Coronary artery (tissue), 2 donors: Measurements from ENCODE around the gene NRG2.

Experiments used
- DNase-seq: peaks from one replicate; pipeline ENCODE4 v3.0.0-alpha.2; 2017; ENCODE audit warnings: low spot score
- H3K27ac ChIP-seq, 2 donors: fragments of 200-600 bp; sonication (generic); one replicate each; pipeline ENCODE4 v1.5.1; 2016 to 2019
- H3K4me3 ChIP-seq: fragments of 200-600 bp; sonication (generic); 2 replicates; pipeline ENCODE4 v1.5.1; 2016; ENCODE audit warnings: mild to moderate bottlenecking, moderate library complexity
- TF ChIP-seq, protein P1 (sequence below): fragments of 200-600 bp; sonication (generic); IDR thresholded peaks from one replicate; pipeline ENCODE4 v1.5.1; 2019; ENCODE audit warnings: antibody characterized with exemption

Gene NRG2

DNA sequence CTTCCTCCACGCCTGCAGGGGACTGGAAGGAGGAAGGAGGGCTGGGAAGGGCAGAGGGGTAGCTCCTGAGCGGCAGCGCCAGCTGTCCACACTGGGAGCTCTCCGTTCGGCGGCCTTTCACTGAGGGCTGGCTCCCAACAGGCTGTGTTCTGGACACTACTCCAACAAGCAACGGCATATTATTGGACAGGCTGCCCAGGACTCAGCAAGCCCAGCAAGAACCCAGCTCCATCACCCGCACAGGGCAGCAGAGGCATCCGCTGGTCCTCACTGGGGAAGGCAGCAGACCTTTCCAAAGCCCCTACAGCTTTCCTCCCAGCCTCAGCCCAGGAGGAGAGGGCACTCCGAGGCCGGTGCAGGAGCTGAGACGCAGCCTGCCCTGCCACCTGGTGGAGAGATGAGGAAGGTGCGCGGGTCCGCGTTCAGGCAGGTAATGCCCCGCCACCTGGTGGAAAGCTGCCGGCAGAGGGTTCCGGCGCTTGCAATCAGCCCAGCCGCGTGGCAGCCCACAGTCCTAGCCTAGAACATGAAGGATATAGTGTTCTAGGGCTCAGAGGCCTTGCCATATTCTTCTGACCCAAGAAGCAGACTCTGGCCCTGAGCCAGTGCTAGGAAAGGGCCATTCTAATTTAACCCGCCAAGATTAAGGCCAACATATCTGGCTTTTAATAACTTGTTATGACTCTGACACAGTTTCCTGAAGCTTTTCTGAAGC lies 74.4 kb downstream of the NRG2 start:
- TF ChIP-seq, protein P1, sequence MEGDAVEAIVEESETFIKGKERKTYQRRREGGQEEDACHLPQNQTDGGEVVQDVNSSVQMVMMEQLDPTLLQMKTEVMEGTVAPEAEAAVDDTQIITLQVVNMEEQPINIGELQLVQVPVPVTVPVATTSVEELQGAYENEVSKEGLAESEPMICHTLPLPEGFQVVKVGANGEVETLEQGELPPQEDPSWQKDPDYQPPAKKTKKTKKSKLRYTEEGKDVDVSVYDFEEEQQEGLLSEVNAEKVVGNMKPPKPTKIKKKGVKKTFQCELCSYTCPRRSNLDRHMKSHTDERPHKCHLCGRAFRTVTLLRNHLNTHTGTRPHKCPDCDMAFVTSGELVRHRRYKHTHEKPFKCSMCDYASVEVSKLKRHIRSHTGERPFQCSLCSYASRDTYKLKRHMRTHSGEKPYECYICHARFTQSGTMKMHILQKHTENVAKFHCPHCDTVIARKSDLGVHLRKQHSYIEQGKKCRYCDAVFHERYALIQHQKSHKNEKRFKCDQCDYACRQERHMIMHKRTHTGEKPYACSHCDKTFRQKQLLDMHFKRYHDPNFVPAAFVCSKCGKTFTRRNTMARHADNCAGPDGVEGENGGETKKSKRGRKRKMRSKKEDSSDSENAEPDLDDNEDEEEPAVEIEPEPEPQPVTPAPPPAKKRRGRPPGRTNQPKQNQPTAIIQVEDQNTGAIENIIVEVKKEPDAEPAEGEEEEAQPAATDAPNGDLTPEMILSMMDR, result peak; percentile 98
- H3K4me3 ChIP-seq, result peak overlapping the region; percentile 27
- no peak overlapping the region for H3K27ac ChIP-seq
- peak; percentile 83 for DNase-seq

DNA sequence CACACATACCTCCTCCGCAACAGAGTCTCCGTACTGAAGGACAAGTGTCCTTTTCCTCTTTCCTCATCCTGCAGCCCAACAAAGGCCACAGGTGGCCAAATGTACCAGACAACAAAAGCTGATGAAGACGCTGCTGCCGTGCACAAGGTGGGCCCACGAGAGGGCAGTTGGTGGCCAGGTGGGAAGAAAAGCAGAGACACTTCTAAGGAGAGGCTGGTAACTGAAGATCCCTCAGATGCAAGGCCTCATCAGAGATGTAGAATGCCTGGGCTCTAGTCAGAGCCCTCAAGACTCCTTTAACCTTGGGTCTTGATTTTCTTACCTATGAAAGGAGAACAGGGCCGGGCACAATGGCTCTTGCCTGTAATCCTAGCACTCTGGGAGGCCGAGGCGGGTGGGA lies 75.7 kb downstream of the NRG2 start:
- peak; percentile 36 for DNase-seq
- TF ChIP-seq, protein P1, result no peak
- no peak overlapping the region for H3K4me3 ChIP-seq
- H3K27ac ChIP-seq, result no peak overlapping the region

DNA sequence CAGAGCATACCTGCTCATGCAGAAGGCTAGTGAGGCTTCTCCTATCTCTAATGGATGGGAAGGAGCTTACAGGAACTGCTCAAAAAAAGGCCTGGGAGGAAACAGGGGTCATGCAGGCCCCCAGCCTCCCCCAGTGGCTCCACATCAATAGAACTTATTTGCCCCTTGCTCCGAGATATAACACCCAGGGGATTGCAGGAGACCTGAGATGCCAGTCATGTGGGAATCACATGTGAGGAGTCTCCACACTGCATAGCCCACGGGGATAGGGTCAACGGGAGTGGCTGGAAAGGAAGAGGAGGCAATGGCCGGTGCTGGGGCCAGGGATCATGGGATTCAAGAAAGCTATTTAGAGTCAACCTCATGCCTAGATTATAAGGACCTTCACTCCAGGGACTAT lies 76.2 kb downstream of the NRG2 start:
- TF ChIP-seq, protein P1, result no peak
- Histone ChIP-seq H3K27ac (no peak overlapping the region), H3K4me3 (no peak overlapping the region)
- DNase-seq, result no peak

DNA sequence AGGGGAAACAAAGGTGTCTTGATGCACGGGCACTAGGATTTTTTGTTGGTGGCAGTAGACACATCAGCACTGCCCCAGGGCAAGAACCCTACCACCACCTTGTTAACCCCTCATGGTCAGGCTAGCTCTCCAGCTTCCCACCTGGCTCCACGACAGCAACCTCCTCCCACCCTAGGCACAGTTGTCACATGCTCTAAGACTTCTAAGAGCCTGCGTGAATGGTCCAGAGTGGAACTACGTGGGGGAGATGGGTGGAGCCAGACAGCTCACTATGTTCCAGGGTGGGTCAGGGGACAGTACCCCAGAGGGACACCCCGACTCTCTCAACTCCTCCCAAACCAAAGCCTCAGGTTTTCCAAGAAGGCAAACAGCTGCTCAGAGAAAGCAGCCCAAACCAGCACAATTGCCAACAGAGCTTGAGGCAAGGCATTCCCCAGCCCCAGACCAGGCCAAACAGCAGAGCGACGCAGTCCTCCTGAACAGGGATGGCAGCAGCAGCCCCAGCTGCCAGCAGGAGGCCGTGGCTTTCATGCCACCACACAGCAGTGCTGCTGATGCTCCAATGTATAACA lies 78.0 kb downstream of the NRG2 start:
- DNase-seq, result peak; percentile 41
- TF ChIP-seq, protein P1, result no peak
- Histone ChIP-seq H3K4me3 (no peak overlapping the region), H3K27ac (no peak overlapping the region)

DNA sequence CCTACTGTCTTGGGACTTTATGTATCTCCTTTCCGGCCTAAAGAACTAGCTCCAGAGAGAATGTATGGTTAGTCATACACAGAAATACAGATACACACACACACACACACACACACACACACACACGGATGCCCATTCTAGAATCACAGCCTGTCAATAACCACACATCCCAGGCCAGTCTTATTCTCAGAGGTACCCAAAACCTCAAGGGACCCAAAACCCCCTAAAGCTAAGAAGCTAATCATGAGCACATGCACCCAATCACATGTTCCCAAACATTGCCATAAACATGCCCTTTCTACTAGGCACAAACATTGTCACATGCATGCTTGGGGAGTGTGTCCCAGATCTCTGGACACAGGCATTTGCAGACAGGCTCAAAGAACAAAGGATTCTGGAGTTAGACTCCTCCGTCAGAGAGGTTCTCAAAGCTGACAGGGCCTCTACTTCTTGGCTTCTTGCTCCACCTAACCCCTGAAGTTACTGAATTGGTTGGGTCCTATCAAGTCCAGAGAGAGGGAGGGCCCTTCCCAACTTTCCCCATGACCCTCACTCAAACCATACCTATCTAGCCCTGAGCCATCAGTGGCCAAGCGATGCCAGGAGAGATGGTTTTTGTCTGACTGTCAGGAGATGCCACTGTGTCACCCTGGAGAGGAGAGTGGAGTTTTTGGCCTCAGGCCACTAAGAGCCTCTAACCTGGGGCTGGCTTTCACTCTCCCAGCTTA lies 78.7 kb downstream of the NRG2 start:
- Histone ChIP-seq H3K27ac (no peak overlapping the region), H3K4me3 (no peak overlapping the region)
- DNase-seq, result no peak
- TF ChIP-seq, protein P1, result no peak

DNA sequence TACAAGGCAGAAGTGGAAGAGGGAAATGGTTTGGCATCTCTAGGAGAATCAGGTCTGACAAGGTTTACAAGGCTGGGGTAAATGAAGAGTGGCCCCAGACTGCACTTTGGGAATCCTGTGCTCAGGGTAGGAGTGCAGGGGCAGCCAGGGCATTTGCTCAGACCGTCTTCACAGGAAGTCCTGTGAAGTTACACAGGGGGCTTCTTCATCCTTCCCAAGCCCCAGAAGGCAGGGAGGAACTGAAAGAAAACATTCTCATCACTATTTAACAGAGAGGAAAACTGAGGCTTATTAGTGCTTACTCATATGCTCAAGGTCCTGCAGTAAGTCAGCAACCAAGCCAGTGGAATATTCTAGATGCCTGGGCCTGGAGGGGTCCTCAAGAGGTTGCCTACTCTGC lies 80.7 kb downstream of the NRG2 start:
- no peak for DNase-seq
- Histone ChIP-seq H3K27ac (no peak overlapping the region), H3K4me3 (no peak overlapping the region)
- TF ChIP-seq, protein P1, result no peak
